Umbilical cord (tissue), 2 donors: ENCODE data around the gene CMTM1. TPM values are rescaled to one million over a fixed set of nuclear protein-coding genes. Genes with fewer than 3 reads are reported as not detected.
A peak's percentile ranks its signal among the peaks of the same experiment; 100 is the strongest.
"Not testable (repeated sequence)": the region's sequence is repeated elsewhere in the genome, so short reads cannot be mapped to it uniquely, and the experiment has no call there.

Experiments used
- DNase-seq: peaks from one replicate; pipeline ENCODE4 v3.0.0-alpha.2; 2015; ENCODE audit warnings: low spot score
- total RNA-seq: library from RNA; depleted of rRNA; stranded (reverse); fragments of >200 nt; gene quantifications from one replicate; pipeline ENCODE4 v1.2.3, GENCODE V29; 2014; ENCODE audit warnings: low replicate concordance; ENCODE audit not compliant: insufficient read depth

CMTM1 gene
- total RNA-seq, 1 donor from 2014 or later, result 10.8 TPM

- DNase-seq, result no peak
Measured at GRCh38 chr16:66591018-66591417, 24.8 kb downstream of the CMTM1 start.

- DNase-seq, result no peak
Measured at GRCh38 chr16:66592241-66592640, 26.0 kb downstream of the CMTM1 start.

- DNase-seq, result no peak
Measured at GRCh38 chr16:66592814-66593213, 26.6 kb downstream of the CMTM1 start.

- no peak for DNase-seq
Measured at GRCh38 chr16:66594739-66595138, 28.5 kb downstream of the CMTM1 start.

- DNase-seq, result not testable (repeated sequence)
Measured at GRCh38 chr16:66596559-66596958, 30.3 kb downstream of the CMTM1 start.

GRCh38 chr16:66596986-66597848 lies 31.0 kb downstream of the CMTM1 start:
- no peak for DNase-seq

- DNase-seq, result no peak
Measured at GRCh38 chr16:66598111-66598510, 31.9 kb downstream of the CMTM1 start.

- DNase-seq, result no peak
Measured at GRCh38 chr16:66599726-66600125, 33.5 kb downstream of the CMTM1 start.

- no peak for DNase-seq
Measured at GRCh38 chr16:66600477-66600876, 34.2 kb downstream of the CMTM1 start.

GRCh38 chr16:66601471-66601870 lies 35.2 kb downstream of the CMTM1 start:
- no peak for DNase-seq

GRCh38 chr16:66603537-66604375 lies 37.5 kb downstream of the CMTM1 start:
- DNase-seq, result peak; percentile 90

- DNase-seq, result peak; percentile 85
Measured at GRCh38 chr16:66604376-66605176, 38.3 kb downstream of the CMTM1 start, which contains the start of gene CMTM3. TSS of gene CMTM3 (plus strand) at chr16:66604704. CDS start at chr16:66604806, 102 bp downstream.

- DNase-seq, result peak; percentile 59
Measured at GRCh38 chr16:66605177-66605978, 39.1 kb downstream of the CMTM1 start.

- no peak for DNase-seq
Measured at GRCh38 chr16:66605979-66606751, 39.9 kb downstream of the CMTM1 start.

- peak; percentile 83 for DNase-seq
Measured at GRCh38 chr16:66608241-66609138, 42.3 kb downstream of the CMTM1 start.

GRCh38 chr16:66609139-66609510 lies 42.9 kb downstream of the CMTM1 start:
- no peak for DNase-seq

- no peak for DNase-seq
Measured at GRCh38 chr16:66610111-66610820, 44.0 kb downstream of the CMTM1 start.

GRCh38 chr16:66611911-66612310 lies 45.7 kb downstream of the CMTM1 start:
- DNase-seq, result not testable (repeated sequence)
